A549 (cell line): ENCODE results near the gene PAN2.

Experiments
- CBX2 ChIP-seq: fragments of 200-600 bp; sonication (generic); IDR thresholded peaks from 2 replicates; pipeline ENCODE4 v1.6.1; 2016; ENCODE audit warnings: low read depth, mild to moderate bottlenecking, borderline replicate concordance
- ELK1 ChIP-seq: fragments of 150-350 bp; IDR thresholded peaks from 2 replicates; pipeline ENCODE4 v1.6.1; 2014; ENCODE audit warnings: low read depth, mild to moderate bottlenecking, low read length
- EP300 ChIP-seq, 2 experiments: fragments of >200 bp; sonication (Bioruptor Twin); formaldehyde crosslinking; IDR thresholded peaks; 2 replicates in 1 of 2; 3 replicates in 1 of 2; pipeline ENCODE4 v1.6.1; 2016 to 2017
- GATA3 ChIP-seq: IDR thresholded peaks from 2 replicates; pipeline ENCODE4 v1.6.1; 2012; ENCODE audit warnings: borderline replicate concordance
- MYC ChIP-seq: IDR thresholded peaks from 2 replicates; pipeline ENCODE4 v1.6.1; 2012; ENCODE audit warnings: mild to moderate bottlenecking, inconsistent platforms, low read length, improper control_type of control experiment, borderline replicate concordance
- POLR2A ChIP-seq: IDR thresholded peaks from 2 replicates; pipeline ENCODE4 v1.6.1; 2012; ENCODE audit warnings: mild to moderate bottlenecking, low read length
- REST ChIP-seq: fragments of 200-600 bp; sonication (generic); IDR thresholded peaks from 2 replicates; pipeline ENCODE4 v1.6.1; 2016; ENCODE audit warnings: antibody characterized with exemption, mild to moderate bottlenecking, moderate library complexity
- RFX5 ChIP-seq: fragments of 450-650 bp; IDR thresholded peaks from 2 replicates; pipeline ENCODE4 v1.7.1; 2014; ENCODE audit warnings: antibody characterized with exemption, mild to moderate bottlenecking, moderate library complexity
- TFCP2L1 ChIP-seq: fragments of 250-450 bp; sonication (Bioruptor Pico); IDR thresholded peaks from 2 replicates; pipeline ENCODE4 v1.5.0; 2021; ENCODE audit warnings: mild to moderate bottlenecking
- TF ChIP-seq, protein P1 (sequence below): IDR thresholded peaks from 2 replicates; pipeline ENCODE4 v1.6.1; 2012
- TF ChIP-seq, protein P2 (sequence below): fragments of >200 bp; sonication (Bioruptor Twin); formaldehyde crosslinking; IDR thresholded peaks from 3 replicates; pipeline ENCODE4 v1.5.1; 2016

GRCh38 chr12:56324206-56324605 lies 9.6 kb downstream of the PAN2 start:
- TF ChIP-seq, protein P1, sequence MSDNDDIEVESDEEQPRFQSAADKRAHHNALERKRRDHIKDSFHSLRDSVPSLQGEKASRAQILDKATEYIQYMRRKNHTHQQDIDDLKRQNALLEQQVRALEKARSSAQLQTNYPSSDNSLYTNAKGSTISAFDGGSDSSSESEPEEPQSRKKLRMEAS: no peak
- TF ChIP-seq CBX2 (no peak), POLR2A (no peak), RFX5 (no peak), TFCP2L1 (no peak), GATA3 (no peak), MYC (no peak), REST (no peak), EP300 (IDR thresholded peaks at IDR 0.05) (no peak), ELK1 (no peak)
- TF ChIP-seq, protein P2, sequence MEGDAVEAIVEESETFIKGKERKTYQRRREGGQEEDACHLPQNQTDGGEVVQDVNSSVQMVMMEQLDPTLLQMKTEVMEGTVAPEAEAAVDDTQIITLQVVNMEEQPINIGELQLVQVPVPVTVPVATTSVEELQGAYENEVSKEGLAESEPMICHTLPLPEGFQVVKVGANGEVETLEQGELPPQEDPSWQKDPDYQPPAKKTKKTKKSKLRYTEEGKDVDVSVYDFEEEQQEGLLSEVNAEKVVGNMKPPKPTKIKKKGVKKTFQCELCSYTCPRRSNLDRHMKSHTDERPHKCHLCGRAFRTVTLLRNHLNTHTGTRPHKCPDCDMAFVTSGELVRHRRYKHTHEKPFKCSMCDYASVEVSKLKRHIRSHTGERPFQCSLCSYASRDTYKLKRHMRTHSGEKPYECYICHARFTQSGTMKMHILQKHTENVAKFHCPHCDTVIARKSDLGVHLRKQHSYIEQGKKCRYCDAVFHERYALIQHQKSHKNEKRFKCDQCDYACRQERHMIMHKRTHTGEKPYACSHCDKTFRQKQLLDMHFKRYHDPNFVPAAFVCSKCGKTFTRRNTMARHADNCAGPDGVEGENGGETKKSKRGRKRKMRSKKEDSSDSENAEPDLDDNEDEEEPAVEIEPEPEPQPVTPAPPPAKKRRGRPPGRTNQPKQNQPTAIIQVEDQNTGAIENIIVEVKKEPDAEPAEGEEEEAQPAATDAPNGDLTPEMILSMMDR: no peak
